Fibroblast of mammary gland (primary cell): ENCODE results near the gene TYRO3.
A peak's percentile ranks its signal among the peaks of the same experiment; 100 is the strongest.

Source experiments
- DNase-seq: peaks from one replicate; pipeline ENCODE4 v3.0.0-alpha.2; 2010; ENCODE audit warnings: low read depth
- H3K4me3 ChIP-seq: 2 replicates; pipeline ENCODE4 v1.5.1; 2011; ENCODE audit warnings: low read depth, mild to moderate bottlenecking, low read length, moderate library complexity; ENCODE audit not compliant: control insufficient read depth
- TF ChIP-seq, protein P1 (sequence below): conservative IDR thresholded peaks from 2 replicates; pipeline ENCODE4 v1.5.1; 2011; ENCODE audit warnings: low read depth, low read length, inconsistent platforms; ENCODE audit not compliant: control insufficient read depth, insufficient read depth

The TYRO3 gene

DNA sequence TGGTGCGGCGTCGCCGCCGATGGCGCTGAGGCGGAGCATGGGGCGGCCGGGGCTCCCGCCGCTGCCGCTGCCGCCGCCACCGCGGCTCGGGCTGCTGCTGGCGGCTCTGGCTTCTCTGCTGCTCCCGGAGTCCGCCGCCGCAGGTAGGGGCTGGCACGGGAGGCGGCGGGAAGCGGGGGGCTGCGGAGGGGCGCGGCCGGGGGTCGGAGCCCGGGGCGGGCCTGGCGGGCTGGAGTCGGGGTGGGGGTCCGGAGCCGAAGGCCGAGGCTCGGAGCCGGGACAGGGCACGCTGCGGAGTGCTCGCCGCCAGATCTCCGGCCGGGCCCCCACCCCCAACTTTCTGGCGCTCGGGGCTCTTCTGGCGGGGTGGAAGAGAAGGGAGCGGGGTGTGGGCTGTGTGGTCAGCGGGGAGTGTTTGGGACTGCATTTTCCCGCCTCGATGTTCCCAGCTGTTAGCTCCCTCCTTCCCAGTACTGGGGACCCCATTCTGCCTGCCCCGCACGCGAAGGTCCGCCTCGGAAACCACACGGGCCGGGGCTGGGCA lies 299 bp downstream of the TYRO3 start:
- TF ChIP-seq, protein P1, sequence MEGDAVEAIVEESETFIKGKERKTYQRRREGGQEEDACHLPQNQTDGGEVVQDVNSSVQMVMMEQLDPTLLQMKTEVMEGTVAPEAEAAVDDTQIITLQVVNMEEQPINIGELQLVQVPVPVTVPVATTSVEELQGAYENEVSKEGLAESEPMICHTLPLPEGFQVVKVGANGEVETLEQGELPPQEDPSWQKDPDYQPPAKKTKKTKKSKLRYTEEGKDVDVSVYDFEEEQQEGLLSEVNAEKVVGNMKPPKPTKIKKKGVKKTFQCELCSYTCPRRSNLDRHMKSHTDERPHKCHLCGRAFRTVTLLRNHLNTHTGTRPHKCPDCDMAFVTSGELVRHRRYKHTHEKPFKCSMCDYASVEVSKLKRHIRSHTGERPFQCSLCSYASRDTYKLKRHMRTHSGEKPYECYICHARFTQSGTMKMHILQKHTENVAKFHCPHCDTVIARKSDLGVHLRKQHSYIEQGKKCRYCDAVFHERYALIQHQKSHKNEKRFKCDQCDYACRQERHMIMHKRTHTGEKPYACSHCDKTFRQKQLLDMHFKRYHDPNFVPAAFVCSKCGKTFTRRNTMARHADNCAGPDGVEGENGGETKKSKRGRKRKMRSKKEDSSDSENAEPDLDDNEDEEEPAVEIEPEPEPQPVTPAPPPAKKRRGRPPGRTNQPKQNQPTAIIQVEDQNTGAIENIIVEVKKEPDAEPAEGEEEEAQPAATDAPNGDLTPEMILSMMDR = no peak
- peak overlapping the region; percentile 61 for H3K4me3 ChIP-seq
- DNase-seq = no peak

DNA sequence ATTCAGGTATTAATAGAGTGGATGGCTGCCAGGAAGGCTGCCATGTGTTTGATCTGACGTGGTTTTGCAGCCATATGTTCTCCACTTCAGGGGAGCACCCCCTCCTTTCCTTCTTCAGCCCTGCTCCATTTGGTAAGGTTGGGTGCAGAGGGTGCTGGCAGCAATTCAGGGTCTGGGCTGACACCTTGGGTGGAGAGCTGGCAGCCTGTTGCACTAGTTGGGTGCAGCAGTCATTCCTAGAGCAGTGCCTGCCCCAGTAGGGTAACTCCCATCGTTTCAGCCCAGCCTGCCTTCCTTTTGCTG lies 1.5 kb downstream of the TYRO3 start:
- H3K4me3 ChIP-seq = no peak overlapping the region
- TF ChIP-seq, protein P1 = no peak
- DNase-seq = no peak

DNA sequence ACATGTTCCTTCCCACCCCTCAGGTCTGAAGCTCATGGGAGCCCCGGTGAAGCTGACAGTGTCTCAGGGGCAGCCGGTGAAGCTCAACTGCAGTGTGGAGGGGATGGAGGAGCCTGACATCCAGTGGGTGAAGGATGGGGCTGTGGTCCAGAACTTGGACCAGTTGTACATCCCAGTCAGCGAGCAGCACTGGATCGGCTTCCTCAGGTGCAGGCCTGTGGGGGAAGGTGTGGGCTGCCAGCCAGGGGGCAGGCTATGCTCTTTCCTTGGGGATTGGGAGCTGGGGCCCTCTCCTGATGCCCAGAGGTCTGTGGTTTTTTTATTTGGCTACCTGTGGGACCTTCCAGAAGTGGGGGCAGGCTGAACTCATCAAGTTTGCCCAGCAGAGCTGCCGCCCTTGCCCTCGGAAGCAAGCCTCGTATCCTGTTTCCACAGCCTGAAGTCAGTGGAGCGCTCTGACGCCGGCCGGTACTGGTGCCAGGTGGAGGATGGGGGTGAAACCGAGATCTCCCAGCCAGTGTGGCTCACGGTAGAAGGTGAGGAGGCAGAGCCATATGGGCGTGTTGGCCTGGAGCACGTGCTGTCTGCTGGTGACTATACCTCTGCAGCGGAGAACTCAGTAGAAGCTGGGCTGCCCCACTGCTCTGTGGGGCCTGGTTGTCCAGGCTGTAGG lies 2.2 kb downstream of the TYRO3 start:
- no peak for DNase-seq
- no peak overlapping the region for H3K4me3 ChIP-seq
- TF ChIP-seq, protein P1 = no peak

DNA sequence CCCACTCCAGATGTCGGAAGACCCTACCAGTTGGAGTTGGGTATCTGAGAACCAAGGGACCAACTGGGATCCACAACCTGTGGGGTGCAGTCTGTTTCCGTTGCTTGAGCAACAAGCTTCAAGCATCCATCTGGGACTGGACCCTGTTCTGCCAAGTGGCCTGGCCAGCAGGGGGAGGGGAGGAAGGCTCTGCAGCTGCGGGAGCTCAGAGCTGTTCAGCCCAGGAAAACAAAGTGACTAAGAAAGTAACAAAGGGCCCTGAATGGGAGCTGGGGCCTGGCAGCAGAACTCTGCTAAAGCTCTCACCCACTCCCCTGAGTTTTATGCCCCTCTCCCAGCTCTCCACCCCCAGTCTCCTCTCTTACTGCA lies 2.7 kb downstream of the TYRO3 start:
- H3K4me3 ChIP-seq = no peak overlapping the region
- peak; percentile 63 for DNase-seq
- TF ChIP-seq, protein P1 = no peak

DNA sequence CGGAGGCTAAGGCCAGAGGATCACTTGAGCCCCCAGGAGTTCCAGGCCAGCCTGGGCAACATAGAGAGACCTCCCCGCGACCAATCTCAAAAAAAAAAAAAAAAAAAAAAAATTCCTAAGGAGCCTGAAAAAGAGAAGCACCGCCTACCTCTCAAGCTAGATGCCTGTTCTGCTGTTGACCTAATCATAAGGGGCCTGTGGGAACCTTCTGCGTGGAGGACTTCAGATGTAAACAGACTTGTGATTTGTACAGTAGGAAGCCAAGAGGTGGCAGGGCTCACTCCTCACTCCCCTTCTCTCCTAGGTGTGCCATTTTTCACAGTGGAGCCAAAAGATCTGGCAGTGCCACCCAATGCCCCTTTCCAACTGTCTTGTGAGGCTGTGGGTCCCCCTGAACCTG lies 3.2 kb downstream of the TYRO3 start:
- TF ChIP-seq, protein P1 = no peak
- H3K4me3 ChIP-seq = no peak overlapping the region
- no peak for DNase-seq

DNA sequence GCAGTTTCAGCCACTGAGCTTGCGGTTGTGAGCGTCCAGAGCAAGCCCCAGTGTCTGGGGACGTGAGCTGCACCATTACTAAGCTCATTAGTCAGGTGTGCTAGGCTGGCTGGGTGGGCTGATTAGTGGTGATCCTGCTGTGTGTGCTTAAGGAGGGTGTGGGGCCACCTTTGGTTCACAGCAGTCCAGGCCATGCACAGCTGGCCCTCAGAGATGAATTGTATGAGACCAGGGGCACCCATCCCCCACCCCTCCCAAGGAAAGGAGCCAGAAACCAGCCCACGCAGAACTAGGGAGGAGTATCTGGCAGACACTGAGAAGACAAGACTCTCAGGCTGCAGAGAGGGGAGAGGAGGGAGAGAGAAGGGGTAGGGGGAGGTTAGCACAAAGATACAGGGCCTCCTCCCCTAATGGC lies 3.8 kb downstream of the TYRO3 start:
- H3K4me3 ChIP-seq = no peak overlapping the region
- TF ChIP-seq, protein P1 = no peak
- no peak for DNase-seq

DNA sequence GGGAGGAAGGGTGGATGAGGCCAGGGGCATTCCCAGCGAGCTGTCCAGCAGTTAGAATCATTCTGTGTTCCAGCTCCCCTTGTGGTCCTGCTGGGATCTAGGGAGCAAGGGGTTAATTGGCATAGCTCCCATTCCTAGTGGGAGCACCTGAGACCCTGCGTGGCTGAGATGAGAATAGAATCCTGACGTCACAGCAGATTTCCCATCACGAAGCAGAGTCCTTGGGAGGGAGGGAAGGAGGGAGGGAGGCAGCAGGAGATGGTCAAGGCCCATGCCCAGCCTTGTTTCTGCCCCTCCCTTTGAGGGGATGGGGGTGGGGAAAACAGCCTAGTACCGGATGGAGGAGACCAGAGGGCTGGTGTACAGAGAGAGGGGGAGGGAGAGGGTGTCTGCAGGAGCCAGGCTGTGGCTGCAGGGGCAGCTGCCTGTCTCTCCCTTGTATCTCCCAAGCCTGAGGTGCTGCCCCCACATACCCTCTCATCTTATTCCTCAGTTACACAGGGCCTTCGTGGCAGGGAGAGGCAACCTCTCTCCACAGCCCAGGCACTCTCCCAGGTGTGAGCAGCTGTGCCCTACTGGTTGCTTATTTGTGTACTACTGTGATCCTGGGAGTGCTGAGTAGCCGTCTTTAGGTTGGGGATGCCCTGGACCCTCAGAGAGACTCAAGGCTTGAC lies 5.4 kb downstream of the TYRO3 start:
- TF ChIP-seq, protein P1 = no peak
- no peak overlapping the region for H3K4me3 ChIP-seq
- DNase-seq = no peak
